Ovary (tissue), 9 donors: Measurements from ENCODE around the gene SNRPD3. TPM values are rescaled to one million over a fixed set of nuclear protein-coding genes. Genes with fewer than 3 reads are reported as not detected.
A peak's percentile ranks its signal among the peaks of the same experiment; 100 is the strongest.

Source experiments
- DNase-seq, 5 donors: peaks; one replicate each; pipeline ENCODE4 v3.0.0-alpha.2; 2019 to 2020
- H3K27ac ChIP-seq, 2 donors: fragments of 200-600 bp; one replicate each; pipeline versions ENCODE4 v1.5.1 to v1.8.0; 2019 to 2022
- H3K27me3 ChIP-seq: fragments of 200-600 bp; one replicate; pipeline ENCODE4 v1.8.0; 2022
- H3K36me3 ChIP-seq: fragments of 200-600 bp; sonication (generic); one replicate; pipeline ENCODE4 v1.5.1; 2019
- H3K4me1 ChIP-seq: one replicate; pipeline ENCODE4 v1.8.1; 2013; ENCODE audit warnings: mild to moderate bottlenecking, moderate library complexity; ENCODE audit not compliant: insufficient read depth
- H3K4me3 ChIP-seq: fragments of 200-600 bp; sonication (generic); one replicate; pipeline ENCODE4 v1.5.1; 2017
- H3K9me3 ChIP-seq, 2 donors: fragments of 200-600 bp in 1 of 2; sonication (generic) in 1 of 2; one replicate each; pipeline versions ENCODE4 v1.5.1 to v1.8.1; 2013 to 2019; ENCODE audit warnings: mild to moderate bottlenecking in 1 of 2, moderate library complexity in 1 of 2
- EP300 ChIP-seq: sonication (generic); formaldehyde crosslinking; IDR thresholded peaks from one replicate; pipeline ENCODE4 v1.6.1; 2017; ENCODE audit warnings: antibody characterized with exemption
- POLR2A ChIP-seq: fragments of 450-650 bp; IDR thresholded peaks from one replicate; pipeline ENCODE4 v1.6.1; 2017; ENCODE audit warnings: antibody characterized with exemption, mild to moderate bottlenecking, moderate library complexity
- WGBS, 3 donors: extraction: QIAGEN DNeasy Blood & Tissue Kit in 1 of 3; methylation state at CpG; one replicate each; pipeline versions ENCODE4 v1.1.5 to v1.1.7; 2013 to 2017; 5-methylcytosine and 5-hydroxymethylcytosine counted together
- intact Hi-C, 4 donors: fragments of 100-400 bp; cut with DNase I; formaldehyde crosslinking; loops; one replicate each; pipeline versions ENCODE4 v1.11.0 to v1.15.1; 2022 to 2023
- polyA plus RNA-seq, 2 donors: library from polyadenylated mRNA; stranded (reverse); fragments of 200-250 nt in 1 of 2; fragments of 350-450 nt in 1 of 2; fragmentation: Illumina TruSeq in 1 of 2; extraction: RNeasy Lipid Tissue Mini Kit (QIAGEN cat#74804) in 1 of 2; gene quantifications; one replicate each; pipeline ENCODE4 v1.2.3, GENCODE V29; 2013 to 2014
- total RNA-seq, 7 donors: library from RNA; depleted of rRNA in 2 of 7; stranded (reverse); fragments of >200 nt in 2 of 7; fragmentation: NEBNext Ultra II Directional in 3 of 7; extraction: Animal tissue kit (Norgen Biotek cat#: 25700) in 3 of 7; gene quantifications; one replicate each; pipeline versions ENCODE4 v1.1.0 to v1.2.4, GENCODE V29; 2016 to 2023
- TF ChIP-seq, protein P1 (sequence below), 3 donors: fragments of 450-650 bp in 2 of 3; fragments of 200-600 bp in 1 of 3; IDR thresholded peaks; one replicate each; pipeline versions ENCODE4 v1.5.1 to v1.8.0; 2016 to 2022; ENCODE audit warnings: antibody characterized with exemption in 3 of 3, mild to moderate bottlenecking in 1 of 3
- donor health status: DM: no; HTN: no; CAD: no; lungs with moderate emphysema.
- donor health status: DM: no; HTN: no; CAD: no.
- donor health status: Bipolar disorder and iron deficiency.
- donor health status: DM: yes; HTN: yes; CAD: no.
- donor health status: DM: no; HTN: no; CAD: no.
- donor health status: DM: yes; HTN: yes; CAD: no.

The SNRPD3 gene
- total and polyA plus RNA-seq, 9 donors: 62.9 to 154 (median 86.5) TPM

DNA sequence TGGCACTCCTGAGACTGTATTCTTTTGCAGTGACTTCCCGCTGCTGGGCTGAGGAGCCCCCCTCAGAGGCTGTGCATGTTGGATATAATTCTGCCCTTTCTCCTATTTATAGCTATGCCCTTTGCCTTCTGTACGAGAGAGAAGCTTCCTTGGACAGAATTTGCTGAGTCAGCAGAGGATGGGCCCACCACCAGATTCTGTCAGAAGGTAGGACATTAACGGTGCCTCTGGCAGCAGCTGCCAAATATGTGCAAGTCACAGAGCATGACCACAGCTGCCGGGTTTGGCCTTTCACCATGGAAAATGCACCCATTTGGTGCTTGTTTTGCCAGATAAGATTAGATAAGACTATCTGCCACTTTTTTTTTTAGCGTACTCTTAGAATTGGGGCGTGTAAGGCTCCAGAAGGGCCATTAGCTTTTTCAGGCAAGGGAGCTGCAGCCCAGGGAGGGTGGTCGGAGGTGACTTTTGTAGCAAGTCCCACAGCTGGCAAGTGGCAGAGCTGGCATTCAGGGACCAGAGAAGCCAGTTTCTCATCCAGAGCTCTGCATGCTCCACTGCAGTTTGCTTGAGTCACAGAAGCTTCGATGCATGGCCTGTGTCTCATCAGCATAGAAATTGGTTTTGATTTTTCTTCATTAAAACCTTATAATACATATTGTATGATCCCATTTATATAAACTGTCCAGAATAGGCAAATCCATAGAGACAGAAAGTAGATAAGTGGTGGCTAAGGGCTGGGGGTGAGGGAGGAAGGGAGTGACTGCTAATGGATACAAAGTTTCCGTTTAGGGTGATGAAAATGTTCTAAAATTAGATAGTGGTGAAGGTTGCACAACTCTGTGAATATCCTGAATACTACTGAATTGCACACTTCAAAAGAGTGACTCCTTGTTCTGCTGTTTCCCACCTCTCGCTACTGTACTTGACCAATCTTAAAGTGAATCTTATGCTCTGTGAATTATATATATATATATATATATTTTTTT is 44.9 kb upstream of the SNRPD3 start:
- H3K27ac ChIP-seq: no peak overlapping the region
- H3K36me3 ChIP-seq: no peaks in the 10 kb centered on the region
- intact Hi-C loops: loop anchor here in 1 of 4 donors (10.0 kb wide), 1 partner anchor 76 kb away; no protein-coding TSS in a partner anchor
- H3K27me3 ChIP-seq: no peaks in the 10 kb centered on the region
- TF ChIP-seq EP300 (no peak), POLR2A (no peak)
- TF ChIP-seq, protein P1, sequence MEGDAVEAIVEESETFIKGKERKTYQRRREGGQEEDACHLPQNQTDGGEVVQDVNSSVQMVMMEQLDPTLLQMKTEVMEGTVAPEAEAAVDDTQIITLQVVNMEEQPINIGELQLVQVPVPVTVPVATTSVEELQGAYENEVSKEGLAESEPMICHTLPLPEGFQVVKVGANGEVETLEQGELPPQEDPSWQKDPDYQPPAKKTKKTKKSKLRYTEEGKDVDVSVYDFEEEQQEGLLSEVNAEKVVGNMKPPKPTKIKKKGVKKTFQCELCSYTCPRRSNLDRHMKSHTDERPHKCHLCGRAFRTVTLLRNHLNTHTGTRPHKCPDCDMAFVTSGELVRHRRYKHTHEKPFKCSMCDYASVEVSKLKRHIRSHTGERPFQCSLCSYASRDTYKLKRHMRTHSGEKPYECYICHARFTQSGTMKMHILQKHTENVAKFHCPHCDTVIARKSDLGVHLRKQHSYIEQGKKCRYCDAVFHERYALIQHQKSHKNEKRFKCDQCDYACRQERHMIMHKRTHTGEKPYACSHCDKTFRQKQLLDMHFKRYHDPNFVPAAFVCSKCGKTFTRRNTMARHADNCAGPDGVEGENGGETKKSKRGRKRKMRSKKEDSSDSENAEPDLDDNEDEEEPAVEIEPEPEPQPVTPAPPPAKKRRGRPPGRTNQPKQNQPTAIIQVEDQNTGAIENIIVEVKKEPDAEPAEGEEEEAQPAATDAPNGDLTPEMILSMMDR (IDR thresholded peaks at IDR 0.05): no peak
- 53 to 56% (median 55%) methylated on average over 10 of the region's 10 CpGs for WGBS, 3 donors
- no peaks in the 10 kb centered on the region for H3K9me3 ChIP-seq
- no peaks in the 10 kb centered on the region for H3K4me1 ChIP-seq
- DNase-seq: peak in 1 of 5 donors; percentile 8
- no peak overlapping the region for H3K4me3 ChIP-seq

DNA sequence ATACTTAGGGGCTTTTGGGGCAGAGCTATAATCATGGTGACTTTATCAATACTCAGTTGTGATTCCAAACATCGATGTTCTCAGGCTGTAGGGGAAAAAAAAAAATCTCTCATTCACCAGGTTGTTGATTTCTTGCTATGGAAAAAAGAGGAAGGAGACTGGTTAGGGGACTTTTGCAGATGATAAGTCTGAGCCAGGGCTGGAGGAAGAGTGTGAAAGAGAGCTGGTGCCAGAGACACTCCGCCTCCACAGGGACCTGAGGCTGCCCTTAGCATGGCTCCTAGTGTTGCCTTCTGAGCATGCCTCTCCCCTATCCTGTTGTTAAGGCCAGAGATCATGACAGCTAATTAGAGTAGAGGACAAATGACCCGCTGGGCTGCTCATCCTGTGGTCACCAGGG is 43.8 kb upstream of the SNRPD3 start:
- WGBS, 3 donors: 75 to 86% (median 82%) methylated on average over 3 of the region's 3 CpGs
- Histone ChIP-seq H3K4me3 (no peak overlapping the region), H3K27me3 (no peaks in the 10 kb centered on the region), H3K27ac (no peak overlapping the region), H3K36me3 (no peaks in the 10 kb centered on the region), H3K4me1 (no peaks in the 10 kb centered on the region), H3K9me3 (no peaks in the 10 kb centered on the region)
- TF ChIP-seq POLR2A (no peak), EP300 (no peak)
- TF ChIP-seq, protein P1 (IDR thresholded peaks at IDR 0.05): no peak
- DNase-seq: peak in 1 of 5 donors; percentile 4
- intact Hi-C loops: loop anchor here in 1 of 4 donors (10.0 kb wide), 1 partner anchor 77 kb away; no protein-coding TSS in a partner anchor

DNA sequence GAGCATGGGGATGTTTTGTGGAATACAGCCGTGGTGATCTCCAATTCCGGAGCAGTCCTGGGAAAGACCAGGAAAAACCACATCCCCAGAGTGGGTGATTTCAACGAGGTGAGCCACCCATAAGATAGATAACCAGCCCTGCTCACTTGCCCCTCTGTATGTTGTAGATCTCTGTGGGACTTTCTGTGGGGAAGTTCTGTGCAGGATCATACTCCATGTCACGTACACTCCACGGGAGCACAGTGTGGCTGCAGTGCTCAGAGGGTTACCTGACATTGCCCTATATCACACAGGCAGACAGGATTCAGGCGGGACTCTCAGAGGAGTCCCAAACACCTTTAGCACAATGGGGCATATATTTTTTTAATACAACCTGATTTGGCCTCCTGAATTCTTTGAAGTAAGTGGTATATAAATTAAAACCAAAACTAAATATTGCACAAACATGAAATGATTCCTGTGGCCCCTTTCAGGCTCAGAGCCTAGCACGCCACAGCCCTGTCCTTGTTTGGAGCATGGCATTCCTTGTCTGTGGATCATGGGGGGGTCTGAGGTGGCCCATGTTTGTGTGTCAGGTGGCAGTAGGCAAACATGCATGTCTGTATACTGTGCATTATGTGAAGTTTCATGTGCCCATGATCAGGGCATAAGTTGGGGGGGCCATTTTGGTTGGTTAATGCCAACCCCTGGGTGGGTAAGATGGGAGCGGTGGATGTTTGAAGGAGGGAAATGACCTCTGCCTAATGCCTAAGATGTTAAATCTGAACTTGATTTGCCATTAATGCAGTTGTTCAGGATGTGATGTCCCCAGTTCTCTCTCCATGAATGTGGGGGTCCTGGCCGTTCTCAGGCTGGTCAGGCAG is 42.2 kb upstream of the SNRPD3 start:
- no peak for DNase-seq
- TF ChIP-seq POLR2A (no peak), EP300 (no peak)
- TF ChIP-seq, protein P1 (IDR thresholded peaks at IDR 0.05): no peak
- H3K36me3 ChIP-seq: no peaks in the 10 kb centered on the region
- intact Hi-C loops: loop anchor here in 1 of 4 donors (10.0 kb wide), 1 partner anchor 79 kb away; no protein-coding TSS in a partner anchor
- no peaks in the 10 kb centered on the region for H3K4me1 ChIP-seq
- no peaks in the 10 kb centered on the region for H3K9me3 ChIP-seq
- WGBS, 3 donors: 85 to 92% (median 90%) methylated on average over 9 of the region's 9 CpGs
- H3K4me3 ChIP-seq: no peak overlapping the region
- no peak overlapping the region for H3K27ac ChIP-seq
- no peaks in the 10 kb centered on the region for H3K27me3 ChIP-seq
